ENCODE data around the gene PIGP. TPM values are rescaled to one million over a fixed set of nuclear protein-coding genes. Genes with fewer than 3 reads are reported as not detected.
"Not testable (repeated sequence)": the region's sequence is repeated elsewhere in the genome, so short reads cannot be mapped to it uniquely, and the experiment has no call there.

PIGP gene
- total and polyA plus RNA-seq, 5 experiments from 2014 or later, result 19.9 to 45.2 (median 32.8) TPM

GRCh38 chr21:37058261-37058660 is 14.6 kb downstream of the PIGP start:
- Mint-ChIP-seq H3K36me3 (no peaks in the 10 kb centered on the region), H3K27me3 (no peaks in the 10 kb centered on the region), H3K4me3 (no peak overlapping the region), H3K27ac (no peak overlapping the region), H3K9me3 (no peaks in the 10 kb centered on the region), H3K4me1 (peaks cover 0 to 8% (median 4%) of the 10 kb centered on the region in 4 donors)
- DNase-seq, result no peak
- POLR2A ChIA-PET, result no interaction called here
- no peak for ATAC-seq

GRCh38 chr21:37057614-37058013 is 15.3 kb downstream of the PIGP start:
- Mint-ChIP-seq H3K9me3 (no peaks in the 10 kb centered on the region), H3K27me3 (no peaks in the 10 kb centered on the region), H3K4me1 (peaks cover 0 to 8% (median 4%) of the 10 kb centered on the region in 4 donors), H3K4me3 (no peak overlapping the region), H3K27ac (no peak overlapping the region), H3K36me3 (no peaks in the 10 kb centered on the region)
- ATAC-seq, result no peak
- DNase-seq, result no peak
- POLR2A ChIA-PET, result no interaction called here

- no peak overlapping the region for H3K4me3 Mint-ChIP-seq
- POLR2A ChIA-PET, result no interaction called here
- no peaks in the 10 kb centered on the region for H3K9me3 Mint-ChIP-seq
- ATAC-seq (no peak), DNase-seq (no peak)
- H3K36me3 Mint-ChIP-seq, result no peaks in the 10 kb centered on the region
- H3K27ac Mint-ChIP-seq, result no peak overlapping the region
- peaks cover 0 to 5% (median 2%) of the 10 kb centered on the region in 4 donors for H3K4me1 Mint-ChIP-seq
- no peaks in the 10 kb centered on the region for H3K27me3 Mint-ChIP-seq
Measured at GRCh38 chr21:37055271-37055855, 17.5 kb downstream of the PIGP start.

GRCh38 chr21:37049741-37050140 is 23.1 kb downstream of the PIGP start:
- POLR2A ChIA-PET, result not testable (repeated sequence)

DNA sequence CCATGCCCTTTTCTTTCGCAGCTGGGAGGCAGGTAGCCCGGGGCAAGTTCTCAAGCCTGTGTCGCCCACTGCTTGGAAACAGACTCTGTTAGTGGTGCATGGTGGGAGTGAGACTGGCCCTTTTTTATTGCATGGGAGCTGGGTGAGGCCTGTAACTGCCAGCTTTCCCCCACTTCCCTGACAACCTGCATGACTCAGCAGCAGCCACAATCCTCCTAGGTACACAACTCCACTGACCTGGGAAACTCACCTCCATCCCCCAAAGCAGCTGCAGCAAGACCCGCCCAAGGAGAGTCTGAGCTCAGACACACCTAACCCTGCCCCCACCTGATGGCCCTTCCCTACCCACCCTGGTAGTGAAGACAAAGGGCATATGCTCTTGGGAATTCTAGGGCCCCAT is 25.8 kb downstream of the PIGP start:
- H3K4me3 Mint-ChIP-seq, result no peak overlapping the region
- H3K27me3 Mint-ChIP-seq, result peaks cover 0 to 5% (median 0%) of the 10 kb centered on the region in 5 donors
- no peaks in the 10 kb centered on the region for H3K9me3 Mint-ChIP-seq
- no peak for DNase-seq
- POLR2A ChIA-PET, result no interaction called here
- peak overlapping the region in 1 of 10 donors; percentile 38 for H3K27ac Mint-ChIP-seq
- peaks cover 6 to 14% (median 11%) of the 10 kb centered on the region in 4 donors for H3K4me1 Mint-ChIP-seq
- no peak for ATAC-seq
- peaks cover 0 to 1% (median 0%) of the 10 kb centered on the region in 3 donors for H3K36me3 Mint-ChIP-seq

More at GRCh38 chr21:37049741-37050140, 23.1 kb downstream of the PIGP start:
- not testable (repeated sequence) for H3K36me3 Mint-ChIP-seq, H3K27me3 Mint-ChIP-seq, H3K4me3 Mint-ChIP-seq, H3K27ac Mint-ChIP-seq, DNase-seq, ATAC-seq, H3K9me3 Mint-ChIP-seq
- peaks cover 1 to 10% (median 9%) of the 10 kb centered on the region in 4 donors for H3K4me1 Mint-ChIP-seq

- H3K27ac Mint-ChIP-seq, result no peak overlapping the region
- H3K4me3 Mint-ChIP-seq, result peak overlapping the region in 2 of 10 donors; percentile 19 to 56
- no peak for DNase-seq
- no peak for ATAC-seq
- no peaks in the 10 kb centered on the region for H3K9me3 Mint-ChIP-seq
- peaks cover 0 to 5% (median 0%) of the 10 kb centered on the region in 5 donors for H3K27me3 Mint-ChIP-seq
- peaks cover 6 to 14% (median 11%) of the 10 kb centered on the region in 4 donors for H3K4me1 Mint-ChIP-seq
- POLR2A ChIA-PET, result no interaction called here
- H3K36me3 Mint-ChIP-seq, result peaks cover 0 to 1% (median 0%) of the 10 kb centered on the region in 3 donors
Measured at GRCh38 chr21:37045556-37045955, 27.3 kb downstream of the PIGP start.

GRCh38 chr21:37045149-37045548 is 27.7 kb downstream of the PIGP start:
- POLR2A ChIA-PET, result no interaction called here
- Mint-ChIP-seq H3K27me3 (peaks cover 0 to 5% (median 0%) of the 10 kb centered on the region in 5 donors), H3K4me1 (peaks cover 6 to 14% (median 11%) of the 10 kb centered on the region in 4 donors), H3K4me3 (peak overlapping the region in 6 of 10 donors; percentile 3 to 56 (median 22)), H3K36me3 (peaks cover 0 to 1% (median 0%) of the 10 kb centered on the region in 3 donors), H3K9me3 (no peaks in the 10 kb centered on the region), H3K27ac (peak overlapping the region in 4 of 10 donors; percentile 17 to 68 (median 28))
- DNase-seq (peak in 6 of 10 donors; percentile 10 to 46 (median 22)), ATAC-seq (peak; percentile 84 to 99)

GRCh38 chr21:37044643-37045042 is 28.2 kb downstream of the PIGP start:
- ATAC-seq, result no peak
- peaks cover 0 to 1% (median 0%) of the 10 kb centered on the region in 3 donors for H3K36me3 Mint-ChIP-seq
- peak overlapping the region in 4 of 10 donors; percentile 18 to 64 (median 22) for H3K4me3 Mint-ChIP-seq
- H3K27ac Mint-ChIP-seq, result peak overlapping the region in 2 of 10 donors; percentile 17 to 68
- H3K27me3 Mint-ChIP-seq, result peaks cover 0 to 5% (median 2%) of the 10 kb centered on the region in 5 donors
- no peaks in the 10 kb centered on the region for H3K9me3 Mint-ChIP-seq
- peaks cover 6 to 14% (median 11%) of the 10 kb centered on the region in 4 donors for H3K4me1 Mint-ChIP-seq
- POLR2A ChIA-PET, result no interaction called here
- DNase-seq, result no peak

GRCh38 chr21:37043818-37044217 is 29.1 kb downstream of the PIGP start:
- no peak for ATAC-seq
- Mint-ChIP-seq H3K36me3 (peaks cover 0 to 1% (median 0%) of the 10 kb centered on the region in 3 donors), H3K9me3 (no peaks in the 10 kb centered on the region), H3K4me1 (peaks cover 6 to 14% (median 11%) of the 10 kb centered on the region in 4 donors), H3K4me3 (no peak overlapping the region), H3K27me3 (peaks cover 0 to 6% (median 3%) of the 10 kb centered on the region in 5 donors), H3K27ac (peak overlapping the region in 3 of 10 donors; percentile 15 to 70 (median 19))
- no peak for DNase-seq
- POLR2A ChIA-PET, result interaction anchor here (0.7 kb wide), 2 partner anchors 85 to 495 kb away, joined by 4 read pairs; no protein-coding TSS in a partner anchor

- POLR2A ChIA-PET, result no interaction called here
- no peak for DNase-seq
- ATAC-seq, result no peak
- Mint-ChIP-seq H3K27me3 (peaks cover 0 to 6% (median 3%) of the 10 kb centered on the region in 5 donors), H3K36me3 (peaks cover 0 to 1% (median 0%) of the 10 kb centered on the region in 3 donors), H3K9me3 (no peaks in the 10 kb centered on the region), H3K27ac (no peak overlapping the region), H3K4me1 (peaks cover 6 to 14% (median 11%) of the 10 kb centered on the region in 4 donors), H3K4me3 (no peak overlapping the region)
Measured at GRCh38 chr21:37041706-37042271, 31.1 kb downstream of the PIGP start.

DNA sequence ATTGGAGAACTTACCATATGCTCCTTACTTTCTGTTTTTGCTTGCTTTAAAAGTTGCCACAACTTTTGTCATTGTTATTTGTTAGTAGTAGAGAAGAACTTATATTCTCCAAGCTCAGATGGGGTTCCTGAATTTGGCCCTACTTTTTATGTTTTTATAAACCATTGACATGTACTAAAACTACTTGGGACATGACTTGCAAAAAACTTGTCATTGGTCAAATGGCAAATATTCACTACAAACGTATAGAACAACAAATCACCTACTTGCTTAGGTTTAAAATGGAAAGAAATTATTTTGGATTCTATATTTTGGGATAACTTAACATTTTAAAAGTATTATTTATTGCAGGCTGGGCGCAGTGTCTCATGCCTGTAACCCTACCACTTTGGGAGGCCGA is 32.7 kb downstream of the PIGP start:
- Mint-ChIP-seq H3K27me3 (peaks cover 0 to 6% (median 0%) of the 10 kb centered on the region in 5 donors), H3K27ac (no peak overlapping the region), H3K4me1 (peaks cover 6 to 8% (median 6%) of the 10 kb centered on the region in 4 donors), H3K9me3 (no peaks in the 10 kb centered on the region), H3K36me3 (no peaks in the 10 kb centered on the region), H3K4me3 (no peak overlapping the region)
- ATAC-seq, result no peak
- no peak for DNase-seq
- POLR2A ChIA-PET, result no interaction called here

DNA sequence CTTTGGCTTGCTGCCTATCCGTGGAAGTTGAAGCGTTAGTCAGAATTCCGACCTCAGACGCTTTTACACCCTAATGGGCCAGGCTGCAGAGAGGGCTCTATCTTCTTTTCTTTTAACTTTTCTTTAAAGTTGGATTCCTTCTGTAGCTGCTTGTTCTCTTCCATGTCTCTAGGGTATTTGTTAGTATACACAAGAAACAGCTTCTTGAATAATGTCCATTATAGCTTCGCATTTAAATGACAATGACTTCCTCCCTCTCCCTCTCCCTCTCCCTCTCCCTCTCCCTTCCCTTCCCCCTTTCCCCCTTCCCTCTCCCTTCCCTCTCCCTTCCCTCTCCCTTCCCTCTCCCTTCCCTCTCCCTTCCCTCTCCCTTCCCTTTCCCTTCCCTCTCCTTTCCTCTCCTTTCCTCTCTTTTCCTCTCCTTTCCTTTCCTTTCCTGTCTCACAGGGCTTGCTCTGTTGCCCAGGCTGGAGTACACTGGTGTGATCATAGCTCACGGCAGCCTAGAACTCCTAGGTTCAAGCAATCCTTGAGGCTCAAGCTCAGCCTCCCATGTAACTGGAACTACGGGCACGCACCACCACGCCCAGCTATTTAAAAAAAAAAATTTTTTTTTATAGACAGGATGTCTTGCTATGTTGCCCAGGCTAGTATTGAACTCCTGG is 33.3 kb downstream of the PIGP start:
- no peaks in the 10 kb centered on the region for H3K36me3 Mint-ChIP-seq
- POLR2A ChIA-PET, result no interaction called here
- peaks cover 0 to 6% (median 3%) of the 10 kb centered on the region in 5 donors for H3K27me3 Mint-ChIP-seq
- H3K27ac Mint-ChIP-seq, result peak overlapping the region in 1 of 10 donors; percentile 49
- no peak overlapping the region for H3K4me3 Mint-ChIP-seq
- H3K4me1 Mint-ChIP-seq, result peaks cover 0 to 3% (median under 1%) of the 10 kb centered on the region in 4 donors
- DNase-seq, result no peak
- no peak for ATAC-seq
- no peaks in the 10 kb centered on the region for H3K9me3 Mint-ChIP-seq

- DNase-seq (no peak), ATAC-seq (no peak)
- no peak overlapping the region for H3K27ac Mint-ChIP-seq
- H3K4me3 Mint-ChIP-seq, result no peak overlapping the region
- H3K9me3 Mint-ChIP-seq, result no peaks in the 10 kb centered on the region
- H3K4me1 Mint-ChIP-seq, result no peaks in the 10 kb centered on the region
- POLR2A ChIA-PET, result interaction anchor here (0.7 kb wide), 1 partner anchor 47 kb away, joined by 3 read pairs; no protein-coding TSS in a partner anchor
- no peaks in the 10 kb centered on the region for H3K36me3 Mint-ChIP-seq
- H3K27me3 Mint-ChIP-seq, result peaks cover 0 to 9% (median 5%) of the 10 kb centered on the region in 5 donors
Measured at GRCh38 chr21:37036177-37036576, 36.7 kb downstream of the PIGP start.

Data from naive thymus-derived CD8-positive, alpha-beta T cell (primary cell).